Fibroblast of the conjunctiva (primary cell): Measurements from ENCODE around the gene MUC6.

Experiments used
- DNase-seq: peaks from one replicate; pipeline ENCODE4 v3.0.0-alpha.2; 2010; ENCODE audit warnings: low read depth

Gene MUC6

GRCh38 chr11:1071571-1072115, 35.1 kb upstream of the MUC6 start:
- DNase-seq: no peak

GRCh38 chr11:1070594-1071462, 34.3 kb upstream of the MUC6 start:
- DNase-seq: no peak

GRCh38 chr11:1069740-1070139, 33.2 kb upstream of the MUC6 start:
- no peak for DNase-seq

- DNase-seq: no peak
These were observed 31.4 kb upstream of the MUC6 start for GRCh38 chr11:1067812-1068496.

GRCh38 chr11:1064167-1064566, 27.6 kb upstream of the MUC6 start:
- no peak for DNase-seq

GRCh38 chr11:1062075-1062820, 25.7 kb upstream of the MUC6 start:
- no peak for DNase-seq

GRCh38 chr11:1060852-1061616, 24.5 kb upstream of the MUC6 start:
- no peak for DNase-seq

GRCh38 chr11:1060410-1060809, 23.9 kb upstream of the MUC6 start:
- no peak for DNase-seq

GRCh38 chr11:1059759-1060158, 23.2 kb upstream of the MUC6 start:
- DNase-seq: no peak

GRCh38 chr11:1057806-1058205, 21.3 kb upstream of the MUC6 start:
- DNase-seq: no peak

- no peak for DNase-seq
These were observed 19.7 kb upstream of the MUC6 start for GRCh38 chr11:1055990-1056771.

GRCh38 chr11:1055109-1055703, 18.7 kb upstream of the MUC6 start:
- DNase-seq: no peak

- no peak for DNase-seq
These were observed 17.9 kb upstream of the MUC6 start for GRCh38 chr11:1054143-1055108.

GRCh38 chr11:1053121-1053901, 16.8 kb upstream of the MUC6 start:
- DNase-seq: no peak

GRCh38 chr11:1052133-1053011, 15.9 kb upstream of the MUC6 start:
- no peak for DNase-seq

GRCh38 chr11:1051356-1052132, 15.0 kb upstream of the MUC6 start:
- DNase-seq: no peak
